Epidermal melanocyte (primary cell): ENCODE measurements around the gene RFNG.

ENCODE experiments used
- DNase-seq: peaks from one replicate; pipeline ENCODE4 v3.0.0; 2011; ENCODE audit warnings: low spot score; ENCODE audit not compliant: insufficient read length

The RFNG gene

GRCh38 chr17:82014971-82015310, 36.7 kb downstream of the RFNG start:
- no peak for DNase-seq

- no peak for DNase-seq
Observed at GRCh38 chr17:82014432-82014831, 37.2 kb downstream of the RFNG start.

GRCh38 chr17:82013772-82014321, 37.8 kb downstream of the RFNG start:
- DNase-seq, result no peak

- DNase-seq, result peak; percentile 90
Observed at GRCh38 chr17:82013341-82013740, 38.3 kb downstream of the RFNG start.

- DNase-seq, result peak; percentile 59
Observed at GRCh38 chr17:82012640-82013295, 38.8 kb downstream of the RFNG start.

- no peak for DNase-seq
Observed at GRCh38 chr17:82012261-82012639, 39.4 kb downstream of the RFNG start.

GRCh38 chr17:82011617-82012187, 39.9 kb downstream of the RFNG start:
- DNase-seq, result no peak

- no peak for DNase-seq
Observed at GRCh38 chr17:82010575-82011525, 40.8 kb downstream of the RFNG start.

GRCh38 chr17:82009413-82009812, 42.2 kb downstream of the RFNG start:
- no peak for DNase-seq

GRCh38 chr17:82008941-82009405, 42.6 kb downstream of the RFNG start:
- DNase-seq, result no peak

- DNase-seq, result no peak
Observed at GRCh38 chr17:82008258-82008940, 43.2 kb downstream of the RFNG start.

GRCh38 chr17:82007495-82008257, 43.9 kb downstream of the RFNG start:
- no peak for DNase-seq

GRCh38 chr17:82007228-82007494, 44.5 kb downstream of the RFNG start:
- DNase-seq, result no peak

- no peak for DNase-seq
Observed at GRCh38 chr17:82006468-82007227, 45.0 kb downstream of the RFNG start.

GRCh38 chr17:82005701-82006348, 45.8 kb downstream of the RFNG start:
- no peak for DNase-seq

GRCh38 chr17:82004517-82005455, 46.8 kb downstream of the RFNG start:
- DNase-seq, result no peak

- DNase-seq, result peak; percentile 89
Observed at GRCh38 chr17:82003411-82004381, 47.9 kb downstream of the RFNG start.
